IgD-negative memory B cell (primary cell): ENCODE results near the gene MAP1A. TPM values are rescaled to one million over a fixed set of nuclear protein-coding genes. Genes with fewer than 3 reads are reported as not detected.

Source experiments
- H3K27ac Mint-ChIP-seq, 3 donors: one replicate each; pipeline ENCODE4 v1.8.0; 2020 to 2022; ENCODE audit warnings: mild to moderate bottlenecking in 3 of 3, mixed read lengths in 3 of 3, moderate library complexity in 1 of 3
- H3K27me3 Mint-ChIP-seq: one replicate; pipeline ENCODE4 v1.8.0; 2021; ENCODE audit warnings: mixed read lengths
- H3K36me3 Mint-ChIP-seq: one replicate; pipeline ENCODE4 v1.8.0; 2020; ENCODE audit warnings: mild to moderate bottlenecking, mixed read lengths
- H3K4me1 Mint-ChIP-seq, 3 donors: one replicate each; pipeline ENCODE4 v1.8.0; 2020 to 2022; ENCODE audit warnings: mixed read lengths in 3 of 3, mild to moderate bottlenecking in 1 of 3
- H3K4me3 Mint-ChIP-seq, 4 donors: one replicate each; pipeline ENCODE4 v1.8.0; 2020 to 2022; ENCODE audit warnings: mild to moderate bottlenecking in 4 of 4, mixed read lengths in 4 of 4, moderate library complexity in 3 of 4
- H3K9me3 Mint-ChIP-seq, 3 donors: one replicate each; pipeline ENCODE4 v1.8.0; 2020 to 2021; ENCODE audit warnings: mixed read lengths in 3 of 3, mild to moderate bottlenecking in 1 of 3
- polyA plus RNA-seq: library from polyadenylated mRNA; unstranded; fragments of 300-500 nt; fragmentation: Illumina TruSeq; gene quantifications from one replicate; pipeline ENCODE4 v1.2.3, GENCODE V29; 2021

Gene MAP1A
- polyA plus RNA-seq, 1 donor from 2014 or later = not detected

- Mint-ChIP-seq H3K4me1 (no peaks in the 10 kb centered on the region), H3K4me3 (no peak overlapping the region), H3K27ac (no peak overlapping the region), H3K36me3 (no peaks in the 10 kb centered on the region), H3K9me3 (no peaks in the 10 kb centered on the region), H3K27me3 (no peaks in the 10 kb centered on the region)
Measured at GRCh38 chr15:43499635-43500034, 17.8 kb upstream of the MAP1A start.

GRCh38 chr15:43505738-43506137 is 11.7 kb upstream of the MAP1A start:
- H3K36me3 Mint-ChIP-seq = peaks cover 1% of the 10 kb centered on the region
- H3K27ac Mint-ChIP-seq = no peak overlapping the region
- H3K9me3 Mint-ChIP-seq = no peaks in the 10 kb centered on the region
- H3K4me1 Mint-ChIP-seq = peaks cover 5 to 9% (median 6%) of the 10 kb centered on the region in 3 donors
- H3K4me3 Mint-ChIP-seq = peak overlapping the region in 1 of 4 donors; percentile 41
- H3K27me3 Mint-ChIP-seq = no peaks in the 10 kb centered on the region

- H3K36me3 Mint-ChIP-seq = peaks cover 1% of the 10 kb centered on the region
- H3K4me3 Mint-ChIP-seq = peak overlapping the region in 1 of 4 donors; percentile 39
- peaks cover 12 to 16% (median 13%) of the 10 kb centered on the region in 3 donors for H3K4me1 Mint-ChIP-seq
- H3K27me3 Mint-ChIP-seq = peaks cover 7% of the 10 kb centered on the region
- H3K27ac Mint-ChIP-seq = peak overlapping the region in 1 of 3 donors; percentile 33
- H3K9me3 Mint-ChIP-seq = no peaks in the 10 kb centered on the region
Measured at GRCh38 chr15:43508421-43508820, 9.0 kb upstream of the MAP1A start.

- Mint-ChIP-seq H3K36me3 (peaks cover 1% of the 10 kb centered on the region), H3K27me3 (peaks cover 7% of the 10 kb centered on the region), H3K27ac (peak overlapping the region in 1 of 3 donors; percentile 33), H3K9me3 (no peaks in the 10 kb centered on the region), H3K4me3 (peak overlapping the region; percentile 17 to 99 (median 92)), H3K4me1 (peaks cover 12 to 16% (median 13%) of the 10 kb centered on the region in 3 donors)
Measured at GRCh38 chr15:43508991-43509659, 8.3 kb upstream of the MAP1A start.

DNA sequence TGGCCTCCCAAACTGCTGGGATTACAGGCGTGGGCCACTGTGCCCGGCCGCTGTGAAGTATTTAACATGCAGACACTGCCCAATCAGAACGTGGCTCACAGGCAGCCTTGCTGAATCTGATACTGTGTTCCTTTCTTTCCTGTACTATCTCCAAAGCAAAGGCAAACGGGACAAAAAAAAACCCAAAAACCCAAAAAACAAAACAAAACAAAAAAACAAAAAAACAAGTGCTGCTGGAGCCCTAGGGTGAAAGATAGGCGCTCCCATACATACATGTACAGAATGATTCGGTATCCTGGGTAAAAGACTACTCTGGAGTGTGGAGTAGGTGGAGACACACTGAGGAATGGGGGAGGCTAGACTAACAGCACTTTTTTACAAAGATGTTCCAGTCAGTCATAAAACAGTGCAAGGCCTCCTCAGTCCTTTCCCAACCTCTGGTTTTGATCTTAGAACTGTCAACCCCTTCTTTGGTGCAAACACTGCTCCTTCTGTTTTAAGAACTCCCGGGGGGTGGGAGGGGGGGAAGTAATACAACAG is 7.7 kb upstream of the MAP1A start:
- Mint-ChIP-seq H3K4me3 (peak overlapping the region; percentile 88 to 99 (median 96)), H3K36me3 (peaks cover 1% of the 10 kb centered on the region), H3K27me3 (peaks cover 7% of the 10 kb centered on the region), H3K9me3 (no peaks in the 10 kb centered on the region), H3K4me1 (peaks cover 12 to 16% (median 13%) of the 10 kb centered on the region in 3 donors), H3K27ac (peak overlapping the region in 2 of 3 donors; percentile 94)

GRCh38 chr15:43510200-43511011 is 7.0 kb upstream of the MAP1A start:
- Mint-ChIP-seq H3K27me3 (peaks cover 7% of the 10 kb centered on the region), H3K27ac (peak overlapping the region; percentile 94 to 97 (median 94)), H3K4me3 (peak overlapping the region; percentile 88 to 99 (median 96)), H3K36me3 (peaks cover 1% of the 10 kb centered on the region), H3K9me3 (no peaks in the 10 kb centered on the region), H3K4me1 (peaks cover 12 to 16% (median 13%) of the 10 kb centered on the region in 3 donors)

DNA sequence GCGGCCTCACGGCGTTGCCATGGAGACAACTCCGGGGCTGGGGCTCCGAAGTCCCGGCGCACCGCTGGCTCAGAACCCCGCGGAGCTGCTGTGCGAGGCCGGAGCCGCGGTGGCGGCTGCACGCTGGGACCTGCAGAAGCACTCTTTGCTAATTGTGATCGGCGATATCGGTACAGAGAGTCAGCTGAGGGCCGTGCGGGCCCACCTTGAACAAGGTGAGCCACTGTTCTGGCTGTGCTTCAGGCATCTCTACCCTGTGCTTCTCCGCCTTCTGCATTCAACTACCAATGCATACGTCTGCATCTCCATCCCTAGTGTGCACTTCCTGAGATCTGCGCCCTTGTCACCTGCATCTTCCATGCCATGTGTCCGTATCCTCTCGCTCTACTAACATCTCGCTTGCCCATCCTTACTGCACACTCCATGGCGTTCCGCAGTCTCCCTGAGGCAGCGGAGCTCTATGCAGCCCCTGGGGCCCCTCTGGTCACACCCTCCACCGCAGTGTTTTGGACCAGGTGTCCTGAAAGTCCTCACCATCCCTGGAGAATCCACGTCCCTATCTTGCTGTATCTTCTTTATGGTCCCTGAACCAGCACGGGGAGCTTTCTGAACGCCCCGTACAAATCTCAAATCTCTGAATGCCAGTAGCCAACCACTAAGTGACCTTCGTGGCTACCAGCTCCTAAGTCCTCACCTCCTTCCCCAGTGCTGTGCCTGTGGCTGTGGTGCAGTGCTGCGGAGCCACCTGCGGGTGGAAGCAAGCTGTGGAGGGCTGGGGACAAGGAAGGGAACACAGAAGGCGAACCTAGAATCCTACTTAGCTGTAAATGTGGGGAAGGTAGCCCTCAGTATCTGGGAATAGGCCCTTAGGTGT is 6.2 kb upstream of the MAP1A start:
- Mint-ChIP-seq H3K27me3 (peaks cover 13% of the 10 kb centered on the region), H3K4me1 (peaks cover 12 to 16% (median 13%) of the 10 kb centered on the region in 3 donors), H3K9me3 (no peaks in the 10 kb centered on the region), H3K4me3 (peak overlapping the region; percentile 88 to 99 (median 96)), H3K36me3 (peaks cover 1% of the 10 kb centered on the region), H3K27ac (peak overlapping the region; percentile 94 to 97 (median 94))

GRCh38 chr15:43513550-43513949 is 3.9 kb upstream of the MAP1A start:
- no peaks in the 10 kb centered on the region for H3K9me3 Mint-ChIP-seq
- no peak overlapping the region for H3K27ac Mint-ChIP-seq
- H3K4me1 Mint-ChIP-seq = peaks cover 12 to 16% (median 16%) of the 10 kb centered on the region in 3 donors
- peaks cover 1% of the 10 kb centered on the region for H3K36me3 Mint-ChIP-seq
- peaks cover 32% of the 10 kb centered on the region for H3K27me3 Mint-ChIP-seq
- peak overlapping the region in 1 of 4 donors; percentile 57 for H3K4me3 Mint-ChIP-seq

GRCh38 chr15:43514241-43515057 is 3.0 kb upstream of the MAP1A start:
- Mint-ChIP-seq H3K9me3 (no peaks in the 10 kb centered on the region), H3K4me3 (no peak overlapping the region), H3K36me3 (peaks cover 1% of the 10 kb centered on the region), H3K27ac (no peak overlapping the region), H3K27me3 (peaks cover 41% of the 10 kb centered on the region), H3K4me1 (peaks cover 12 to 16% (median 16%) of the 10 kb centered on the region in 3 donors)

DNA sequence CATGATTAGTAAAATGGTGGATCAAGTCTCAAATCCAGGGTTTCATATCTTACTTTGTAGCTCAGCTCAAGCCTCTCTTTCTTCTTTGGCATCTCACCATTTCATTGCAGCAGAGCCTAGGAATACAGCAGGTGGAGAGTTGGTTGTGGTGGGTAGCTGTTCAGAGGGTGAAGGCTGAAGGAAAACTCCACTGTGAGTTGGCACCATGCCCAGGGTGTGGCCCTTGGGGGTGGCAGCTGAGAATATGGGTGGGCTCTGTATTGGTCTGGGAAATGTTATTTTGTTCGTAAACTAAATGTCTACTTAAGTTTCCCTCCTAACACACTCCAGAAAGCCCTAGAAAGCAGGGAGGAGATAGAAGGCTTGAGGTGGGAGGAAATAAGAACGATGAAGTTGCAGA is 1.7 kb upstream of the MAP1A start:
- Mint-ChIP-seq H3K4me3 (peak overlapping the region in 1 of 4 donors; percentile 53), H3K9me3 (no peaks in the 10 kb centered on the region), H3K36me3 (no peaks in the 10 kb centered on the region), H3K27me3 (peaks cover 48% of the 10 kb centered on the region), H3K4me1 (peaks cover 7 to 11% (median 7%) of the 10 kb centered on the region in 3 donors), H3K27ac (peak overlapping the region in 1 of 3 donors; percentile 94)

DNA sequence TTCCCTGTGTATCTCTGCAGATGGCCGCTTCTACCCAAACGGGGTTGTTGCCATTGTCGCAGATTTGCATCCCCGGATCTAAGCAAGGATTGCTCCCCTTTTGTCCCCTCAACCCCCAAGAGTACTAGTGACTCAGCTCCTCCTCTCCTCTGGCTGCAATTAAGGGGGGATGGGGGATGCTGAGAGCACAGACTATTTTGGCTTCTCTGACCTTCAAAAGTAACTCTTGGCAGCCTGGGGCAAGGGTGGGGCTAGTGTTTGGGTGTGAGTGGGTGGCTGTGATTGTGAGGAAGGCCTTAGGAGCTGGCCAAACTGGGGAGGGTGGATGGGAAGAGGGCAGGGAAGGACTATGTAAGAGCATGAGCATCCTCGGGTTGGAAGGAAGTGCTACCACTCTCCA is 1.2 kb upstream of the MAP1A start:
- H3K4me1 Mint-ChIP-seq = peaks cover 4 to 8% (median 4%) of the 10 kb centered on the region in 3 donors
- no peaks in the 10 kb centered on the region for H3K36me3 Mint-ChIP-seq
- no peak overlapping the region for H3K4me3 Mint-ChIP-seq
- peaks cover 48% of the 10 kb centered on the region for H3K27me3 Mint-ChIP-seq
- H3K9me3 Mint-ChIP-seq = no peaks in the 10 kb centered on the region
- peak overlapping the region in 2 of 3 donors; percentile 33 to 94 for H3K27ac Mint-ChIP-seq

- no peaks in the 10 kb centered on the region for H3K9me3 Mint-ChIP-seq
- H3K27me3 Mint-ChIP-seq = peaks cover 49% of the 10 kb centered on the region
- H3K4me3 Mint-ChIP-seq = peak overlapping the region in 1 of 4 donors; percentile 75
- peaks cover 0 to 3% (median 0%) of the 10 kb centered on the region in 3 donors for H3K4me1 Mint-ChIP-seq
- no peaks in the 10 kb centered on the region for H3K36me3 Mint-ChIP-seq
- no peak overlapping the region for H3K27ac Mint-ChIP-seq
Measured at GRCh38 chr15:43516801-43517353, 531 bp upstream of the MAP1A start.

DNA sequence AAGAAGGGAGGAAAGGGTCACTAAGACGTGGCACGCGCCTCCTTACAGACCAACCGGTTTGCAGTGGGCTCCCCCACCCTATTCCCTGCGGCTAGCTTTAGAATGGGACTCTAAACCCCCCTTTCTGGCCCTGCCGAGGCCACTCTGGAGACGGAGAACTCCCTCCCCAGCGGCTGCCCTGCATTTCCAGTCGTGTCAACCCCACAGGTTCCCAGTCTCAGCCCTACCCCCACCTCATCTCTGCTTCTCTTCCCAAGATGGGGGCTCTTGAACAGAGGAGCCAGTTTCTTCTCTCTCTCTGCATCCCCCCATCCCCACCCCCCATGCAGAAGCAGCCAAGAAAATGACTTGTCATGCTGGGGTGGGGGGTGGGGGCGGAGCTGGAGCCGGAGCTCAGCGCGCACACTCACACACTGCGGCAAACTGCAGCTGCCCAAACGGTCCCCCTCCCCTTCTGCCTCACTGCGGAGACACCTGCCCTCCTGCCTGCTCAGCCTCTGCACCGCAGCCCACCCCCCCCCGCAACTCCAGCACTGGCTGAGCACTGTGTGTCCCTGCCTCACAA is 871 bp downstream of the MAP1A start:
- Mint-ChIP-seq H3K4me1 (peaks cover 0 to 3% (median 0%) of the 10 kb centered on the region in 3 donors), H3K27me3 (peaks cover 49% of the 10 kb centered on the region), H3K36me3 (no peaks in the 10 kb centered on the region), H3K27ac (no peak overlapping the region), H3K9me3 (no peaks in the 10 kb centered on the region), H3K4me3 (peak overlapping the region in 2 of 4 donors; percentile 77 to 84)
